HG02973 (cell line): ENCODE results near the gene ANO1.
"Not testable (repeated sequence)": the region's sequence is repeated elsewhere in the genome, so short reads cannot be mapped to it uniquely, and the experiment has no call there.

Experiments
- ATAC-seq: cut with Tn5 transposase; IDR thresholded peaks from one replicate; pipeline ENCODE4 v1.9.1; 2021; ENCODE audit warnings: moderate library complexity; ENCODE audit not compliant: unreplicated experiment

ANO1 gene

GRCh38 chr11:70204466-70204799 is 126.3 kb downstream of the ANO1 start:
- ATAC-seq = no peak

GRCh38 chr11:70205049-70205725 is 127.1 kb downstream of the ANO1 start:
- ATAC-seq = no peak

- ATAC-seq = no peak
These were observed 127.6 kb downstream of the ANO1 start for GRCh38 chr11:70205766-70206165.

- no peak for ATAC-seq
These were observed 128.3 kb downstream of the ANO1 start for GRCh38 chr11:70206226-70206981.

GRCh38 chr11:70206982-70207376 is 128.9 kb downstream of the ANO1 start:
- ATAC-seq = no peak

- ATAC-seq = no peak
These were observed 129.5 kb downstream of the ANO1 start for GRCh38 chr11:70207531-70208131.

GRCh38 chr11:70209391-70209912 is 131.3 kb downstream of the ANO1 start:
- no peak for ATAC-seq

GRCh38 chr11:70210051-70210501 is 132.0 kb downstream of the ANO1 start:
- no peak for ATAC-seq

- ATAC-seq = no peak
These were observed 132.4 kb downstream of the ANO1 start for GRCh38 chr11:70210530-70210929.

GRCh38 chr11:70212227-70212811 is 134.2 kb downstream of the ANO1 start:
- ATAC-seq = no peak

- not testable (repeated sequence) for ATAC-seq
These were observed 139.3 kb downstream of the ANO1 start for GRCh38 chr11:70217388-70217787.

- not testable (repeated sequence) for ATAC-seq
These were observed 140.0 kb downstream of the ANO1 start for GRCh38 chr11:70218076-70218475.

- no peak for ATAC-seq
These were observed 142.0 kb downstream of the ANO1 start for GRCh38 chr11:70220136-70220535.

- no peak for ATAC-seq
These were observed 142.8 kb downstream of the ANO1 start for GRCh38 chr11:70220920-70221319.

- no peak for ATAC-seq
These were observed 147.6 kb downstream of the ANO1 start for GRCh38 chr11:70225681-70226177.

GRCh38 chr11:70226183-70226582 is 148.1 kb downstream of the ANO1 start:
- no peak for ATAC-seq

- no peak for ATAC-seq
These were observed 148.8 kb downstream of the ANO1 start for GRCh38 chr11:70226967-70227366.

- ATAC-seq = no peak
These were observed 151.6 kb downstream of the ANO1 start for GRCh38 chr11:70229737-70230136.

- ATAC-seq = no peak
These were observed 152.2 kb downstream of the ANO1 start for GRCh38 chr11:70230151-70230839.

- ATAC-seq = no peak
These were observed 153.0 kb downstream of the ANO1 start for GRCh38 chr11:70230840-70231710.
